ENCODE measurements around the gene DEXI. TPM values are rescaled to one million over a fixed set of nuclear protein-coding genes. Genes with fewer than 3 reads are reported as not detected.
A peak's percentile ranks its signal among the peaks of the same experiment; 100 is the strongest.

The DEXI gene
- total and polyA plus RNA-seq, 7 donors: 13.9 to 99.9 (median 55.0) TPM

DNA sequence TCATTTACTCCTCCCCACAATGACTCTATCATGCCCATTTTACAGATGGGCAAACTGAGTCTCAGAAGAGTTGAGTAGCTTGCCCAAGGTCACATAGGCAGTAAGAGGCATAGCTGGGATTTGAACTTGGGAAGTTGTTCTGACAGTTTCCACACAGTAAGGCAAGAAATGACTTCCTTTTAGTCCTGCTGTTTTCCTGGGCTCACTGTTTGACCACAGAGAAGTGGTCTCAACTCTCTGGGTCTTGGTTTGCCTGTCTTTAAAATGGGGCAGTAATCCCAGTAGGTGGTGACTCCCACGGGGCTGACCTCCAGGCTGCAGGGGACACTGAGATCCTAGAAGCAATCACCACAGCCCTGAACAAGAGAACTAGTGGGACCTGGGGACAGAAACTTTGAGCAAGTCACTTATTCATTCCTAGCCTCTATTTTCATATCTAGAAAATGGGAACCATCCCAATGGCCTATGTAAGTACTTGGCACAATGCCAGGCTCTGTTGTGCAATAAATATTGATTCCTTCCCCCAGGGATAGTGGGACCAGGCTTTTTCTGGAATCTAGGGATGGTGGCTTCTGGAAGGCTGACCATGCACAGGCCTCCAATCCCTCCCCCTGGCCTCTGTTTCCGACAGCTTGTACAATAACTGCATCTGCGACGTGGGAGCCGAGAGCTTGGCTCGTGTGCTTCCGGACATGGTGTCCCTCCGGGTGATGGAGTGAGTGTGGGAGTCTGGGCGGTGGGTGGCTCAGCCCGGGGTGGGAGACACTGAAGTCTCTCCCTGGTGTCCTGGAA lies 20.5 kb downstream of the DEXI start:
- Histone ChIP-seq H3K27me3 (no peaks in the 10 kb centered on the region), H3K4me1 (peaks cover 0 to 48% (median 36%) of the 10 kb centered on the region in 4 donors), H3K27ac (peak overlapping the region; percentile 54 to 77 (median 67)), H3K9me3 (no peaks in the 10 kb centered on the region), H3K4me3 (no peak overlapping the region), H3K36me3 (peaks cover 9 to 22% (median 15%) of the 10 kb centered on the region in 4 donors)
- TF ChIP-seq POLR2AphosphoS5 (IDR thresholded peaks at IDR 0.05) (peak in 2 of 4 donors; percentile 15 to 31), EP300 (IDR thresholded peaks at IDR 0.05) (no peak)
- 90 to 91% methylated on average over 10 of the region's 10 CpGs for WGBS, 2 donors
- DNase-seq: no peak
- intact Hi-C loops (cut with DNase I): loop anchor here (2.0 to 5.0 kb wide), 2 partner anchors 341 to 409 kb away; partner anchors contain the start of gene EMP2

DNA sequence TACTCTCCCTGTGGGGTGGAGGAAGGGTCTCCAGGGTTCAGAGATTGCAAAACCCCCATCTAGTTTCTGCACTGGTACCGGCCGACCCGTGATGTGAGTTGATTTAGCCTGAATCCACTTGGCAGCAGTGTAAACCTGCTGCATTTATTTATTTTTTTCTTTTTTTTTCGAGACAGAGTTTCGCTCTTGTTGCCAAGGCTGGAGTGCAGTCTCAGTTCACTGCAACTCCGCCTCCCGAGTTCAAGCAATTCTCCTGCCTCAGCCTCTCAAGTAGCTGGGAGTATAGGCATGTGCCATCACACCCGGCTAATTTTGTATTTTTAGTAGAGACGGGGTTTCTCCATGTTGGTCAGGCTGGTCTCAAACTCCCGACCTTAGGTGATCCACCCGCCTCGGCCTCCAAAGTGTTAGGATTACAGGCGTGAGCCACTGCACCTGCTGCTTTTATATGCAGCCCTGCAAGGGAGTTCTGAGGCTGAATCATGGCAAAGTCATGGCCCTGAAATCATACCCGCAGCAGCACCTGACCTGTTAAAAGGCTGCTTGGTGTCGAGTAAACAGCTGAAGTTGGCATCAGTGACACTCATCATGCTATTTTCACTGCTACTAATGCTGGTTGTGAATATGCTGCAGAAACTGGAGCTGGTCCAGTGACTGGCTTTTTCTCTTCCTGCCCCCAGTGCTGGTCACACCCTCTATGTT lies 21.4 kb downstream of the DEXI start:
- Histone ChIP-seq H3K36me3 (peaks cover 5 to 15% (median 8%) of the 10 kb centered on the region in 4 donors), H3K9me3 (no peaks in the 10 kb centered on the region), H3K27me3 (no peaks in the 10 kb centered on the region), H3K27ac (peak overlapping the region in 2 of 4 donors; percentile 72 to 77), H3K4me1 (peaks cover 0 to 48% (median 36%) of the 10 kb centered on the region in 4 donors), H3K4me3 (no peak overlapping the region)
- WGBS, 2 donors: 83 to 90% methylated on average over 15 of the region's 15 CpGs
- TF ChIP-seq CTCF (IDR thresholded peaks at IDR 0.05): no peak
- no peak for TF ChIP-seq POLR2A (IDR thresholded peaks at IDR 0.05)
- no peak for TF ChIP-seq EP300 (IDR thresholded peaks at IDR 0.05)
- TF ChIP-seq POLR2AphosphoS5 (IDR thresholded peaks at IDR 0.05): no peak
- DNase-seq: no peak
- intact Hi-C loops (cut with DNase I): loop anchor here (2.0 to 5.0 kb wide), 2 partner anchors 340 to 409 kb away; partner anchors contain the start of gene EMP2

DNA sequence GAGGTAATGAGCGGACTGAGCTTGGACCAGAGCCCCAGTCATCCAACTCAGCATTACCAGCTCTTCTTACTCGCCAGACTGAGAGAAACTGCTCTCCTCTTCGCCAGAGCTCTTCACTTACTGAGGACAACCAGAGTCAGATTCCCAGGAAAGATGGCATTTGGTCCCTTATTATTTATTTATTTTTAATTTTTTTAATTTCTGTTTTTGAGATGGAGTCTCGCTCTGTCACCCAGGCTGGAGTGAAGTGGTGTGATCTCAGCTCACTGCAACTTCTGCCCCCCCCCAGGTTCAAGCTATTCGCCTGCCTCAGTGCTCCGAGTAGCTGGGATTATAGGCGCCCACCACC lies 23.3 kb downstream of the DEXI start:
- intact Hi-C loops (cut with DNase I): loop anchor here (2.0 to 5.0 kb wide), 3 partner anchors 90 to 397 kb away; no protein-coding TSS in a partner anchor
- TF ChIP-seq POLR2AphosphoS5 (IDR thresholded peaks at IDR 0.05) (no peak), POLR2A (IDR thresholded peaks at IDR 0.05) (no peak), EP300 (IDR thresholded peaks at IDR 0.05) (no peak), CTCF (IDR thresholded peaks at IDR 0.05) (peak in 2 of 4 experiments; percentile 9 to 25)
- Histone ChIP-seq H3K27ac (peak overlapping the region in 1 of 4 donors; percentile 24), H3K9me3 (no peaks in the 10 kb centered on the region), H3K4me3 (no peak overlapping the region), H3K4me1 (peaks cover 0 to 44% (median 33%) of the 10 kb centered on the region in 4 donors), H3K36me3 (no peaks in the 10 kb centered on the region), H3K27me3 (no peaks in the 10 kb centered on the region)
- 58 to 72% methylated on average over 7 of the region's 7 CpGs for WGBS, 2 donors
- DNase-seq: no peak

DNA sequence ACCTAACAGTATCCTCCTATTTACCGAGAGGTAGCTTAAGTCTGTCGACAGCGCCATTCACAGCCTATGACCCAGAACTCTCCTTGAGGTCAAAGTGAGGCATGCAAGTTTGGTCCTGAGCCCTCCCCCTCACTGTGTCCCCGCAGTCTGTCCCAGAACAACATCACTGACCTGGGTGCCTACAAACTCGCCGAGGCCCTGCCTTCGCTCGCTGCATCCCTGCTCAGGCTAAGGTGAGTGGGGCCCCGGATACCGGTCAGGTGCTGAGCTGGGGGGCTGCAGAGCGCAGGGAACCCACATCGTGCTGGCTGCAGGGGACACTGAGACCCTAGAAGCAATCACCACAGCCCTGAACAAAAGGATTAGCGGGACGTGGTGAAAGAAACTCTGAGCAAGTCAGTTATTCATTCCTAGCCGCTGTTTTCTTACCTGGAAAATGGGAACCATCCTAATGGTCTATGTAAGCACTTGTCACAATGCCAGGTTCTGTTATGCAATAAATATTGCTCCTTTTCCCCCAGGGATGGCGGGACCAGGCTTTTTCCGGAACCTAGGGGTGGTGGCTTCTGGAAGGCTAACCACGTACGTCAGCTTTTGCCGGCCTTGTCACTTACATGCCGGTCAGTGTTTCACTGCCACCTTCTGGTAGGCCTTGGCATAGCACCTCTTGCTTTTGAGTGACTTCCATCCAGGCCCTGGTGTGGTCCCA lies 23.8 kb downstream of the DEXI start:
- 49 to 59% methylated on average over 21 of the region's 21 CpGs for WGBS, 2 donors
- no peaks in the 10 kb centered on the region for H3K36me3 ChIP-seq
- no peaks in the 10 kb centered on the region for H3K27me3 ChIP-seq
- peaks cover 0 to 39% (median 28%) of the 10 kb centered on the region in 4 donors for H3K4me1 ChIP-seq
- no peaks in the 10 kb centered on the region for H3K9me3 ChIP-seq
- TF ChIP-seq CTCF (IDR thresholded peaks at IDR 0.05): peak; percentile 81 to 96 (median 95)
- TF ChIP-seq POLR2A (IDR thresholded peaks at IDR 0.05): no peak
- TF ChIP-seq POLR2AphosphoS5 (IDR thresholded peaks at IDR 0.05): peak in 3 of 4 donors; percentile 50 to 74 (median 65)
- H3K27ac ChIP-seq: peak overlapping the region; percentile 3 to 44 (median 22)
- peak; percentile 97 for DNase-seq
- H3K4me3 ChIP-seq: peak overlapping the region in 1 of 4 donors; percentile 26
- intact Hi-C loops (cut with DNase I): loop anchor here (2.0 to 5.0 kb wide), 3 partner anchors 90 to 396 kb away; no protein-coding TSS in a partner anchor
